HTR-8/SVneo (cell line): ENCODE data around the gene MLLT10.

Experiments used
- DNase-seq: peaks from one replicate; pipeline ENCODE4 v3.0.0; 2011; ENCODE audit warnings: low spot score, mixed read lengths; ENCODE audit not compliant: insufficient read length
- FAIRE-seq: peaks from 2 replicates; lab custom pipeline; 2011; peaks lifted over from hg19 to GRCh38; lab: Jason Lieb, UNC

The MLLT10 gene

DNA sequence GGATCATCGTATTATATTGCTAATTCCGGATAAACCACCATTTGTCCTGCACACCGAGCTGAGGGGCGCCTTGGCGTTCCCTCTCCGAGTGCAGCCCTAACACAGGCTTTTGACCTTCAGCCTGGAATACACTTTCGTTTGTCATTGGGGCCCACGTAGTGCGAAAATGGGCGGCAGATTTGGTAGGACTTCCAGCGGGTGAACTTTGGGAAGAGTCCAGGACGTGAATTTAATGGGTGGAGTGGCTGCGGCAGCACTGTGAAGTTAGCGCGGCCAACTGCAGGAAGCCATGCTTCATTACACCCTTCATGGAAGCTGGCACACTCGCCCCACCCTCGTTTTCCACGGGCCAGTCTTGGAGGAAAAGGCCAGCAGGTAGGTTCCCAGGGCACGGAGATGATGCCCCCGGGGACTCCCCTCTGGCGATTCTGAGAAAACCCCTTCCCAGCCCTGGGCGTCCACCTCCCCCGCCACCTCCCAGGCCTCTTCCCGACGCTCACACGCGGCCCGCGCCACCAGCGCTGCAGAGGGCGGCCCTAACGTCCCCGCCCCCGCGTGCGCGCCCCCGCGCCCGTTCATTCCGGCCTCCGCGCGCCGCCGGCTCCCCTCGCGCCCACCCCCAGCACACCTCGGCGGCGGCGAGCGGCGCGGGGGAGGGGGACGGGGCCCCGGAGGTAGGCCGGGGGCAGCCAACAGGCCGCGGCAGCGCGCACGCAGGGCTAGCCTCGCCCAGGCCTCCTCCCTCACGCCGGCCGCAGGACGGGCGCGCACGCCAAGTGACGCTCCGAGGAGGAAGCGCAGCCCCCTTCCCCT, at the start of gene MLLT10:
MLLT10 (plus strand) TSS at position 766 of the 813 bp plus-strand sequence. CDS start 413 bp downstream, outside the sequence.
- FAIRE-seq (peak; percentile 99), DNase-seq (peak; percentile 83)

DNA sequence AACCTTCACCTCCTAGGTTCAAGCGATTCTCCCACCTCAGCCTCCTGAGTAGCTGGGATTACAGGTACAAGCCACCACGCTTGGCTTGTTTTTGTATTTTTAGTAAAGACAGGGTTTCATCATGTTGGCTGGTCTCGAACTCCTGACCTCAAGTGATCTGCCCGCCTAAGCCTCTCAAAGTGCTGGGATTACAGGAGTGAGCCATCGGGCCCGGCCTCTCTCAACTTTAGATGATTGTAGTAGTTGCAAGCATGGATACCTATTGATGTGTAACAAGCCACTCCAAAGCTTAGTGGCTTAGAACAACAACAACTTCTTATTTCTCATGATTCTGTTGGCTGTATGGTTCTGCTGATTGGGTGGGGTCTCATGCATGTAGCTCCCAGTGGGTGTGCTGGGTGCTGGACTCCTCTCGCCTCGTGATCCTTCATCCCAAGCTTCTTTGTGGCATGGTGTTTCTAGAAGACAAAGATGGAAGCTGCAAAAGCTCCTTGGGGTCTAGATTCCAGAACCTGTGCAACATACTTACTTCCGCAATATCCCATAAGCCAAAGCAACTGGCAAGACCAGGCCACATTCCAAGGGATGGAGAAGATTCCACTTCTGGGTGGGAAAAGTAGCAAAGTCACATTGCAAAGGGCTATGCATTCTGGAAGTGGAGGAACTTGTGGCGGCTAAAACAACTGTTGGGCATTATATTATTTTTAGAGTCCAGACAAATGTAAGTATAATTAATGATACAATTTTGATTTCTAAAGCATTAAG, 46.4 kb upstream of the MLLT10 start:
- FAIRE-seq (peak; percentile 31), DNase-seq (no peak)

DNA sequence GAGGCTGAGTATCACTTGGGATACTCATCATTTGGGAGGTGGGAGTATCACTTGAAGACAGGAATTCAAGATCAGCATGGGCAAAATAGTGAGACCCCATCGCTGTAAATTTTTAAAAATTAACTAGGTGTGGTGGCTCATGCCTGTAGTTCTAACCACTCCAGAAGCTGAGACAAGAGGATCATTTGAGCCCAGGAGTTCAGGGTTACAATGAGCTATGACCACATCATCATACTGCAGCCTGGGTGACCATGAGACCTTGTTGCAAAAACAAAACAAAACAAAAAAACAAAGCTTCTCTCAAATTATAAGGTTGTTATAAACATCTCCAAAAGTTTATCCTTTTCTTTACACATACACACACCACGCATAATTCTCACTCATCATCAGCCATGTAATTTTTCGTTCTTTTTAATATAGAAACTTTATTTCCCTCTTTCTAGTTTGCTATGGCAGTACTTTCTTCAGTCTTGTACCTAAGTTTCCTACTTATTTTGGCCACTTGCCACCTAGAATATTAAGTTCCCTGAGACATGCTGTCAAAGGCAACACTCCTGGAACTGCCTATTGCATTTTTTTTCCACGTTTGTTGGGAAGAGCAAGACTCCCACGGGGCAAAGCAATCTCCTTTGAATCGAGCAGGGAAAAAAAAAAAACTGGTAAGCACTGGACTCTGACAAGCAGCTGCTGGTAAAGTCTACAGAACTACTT, 45.6 kb upstream of the MLLT10 start:
- FAIRE-seq (no peak), DNase-seq (no peak)

DNA sequence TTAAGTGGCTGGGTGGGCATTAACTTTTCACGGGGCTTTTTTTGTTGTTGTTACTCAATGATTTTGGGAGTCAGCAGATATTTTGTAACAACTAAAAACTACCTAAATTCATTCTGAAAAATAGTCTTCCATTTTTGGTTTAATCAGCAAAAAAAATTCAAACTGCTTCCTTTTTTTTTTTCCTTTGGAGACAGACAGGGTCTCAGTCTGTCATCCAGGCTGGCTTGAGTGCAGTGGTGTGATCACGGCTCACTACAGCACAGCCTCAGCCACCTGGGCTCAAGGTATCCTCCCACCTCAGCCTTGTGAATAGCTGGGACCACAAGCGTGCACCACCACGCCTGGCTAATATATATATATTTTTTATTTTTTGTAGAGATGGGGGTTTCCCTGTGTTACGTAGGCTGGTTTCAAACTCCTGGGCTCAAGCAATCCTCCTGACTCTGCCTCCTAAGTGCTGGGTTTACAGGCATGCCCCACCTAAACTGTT, 45.0 kb upstream of the MLLT10 start:
- FAIRE-seq (no peak), DNase-seq (no peak)

DNA sequence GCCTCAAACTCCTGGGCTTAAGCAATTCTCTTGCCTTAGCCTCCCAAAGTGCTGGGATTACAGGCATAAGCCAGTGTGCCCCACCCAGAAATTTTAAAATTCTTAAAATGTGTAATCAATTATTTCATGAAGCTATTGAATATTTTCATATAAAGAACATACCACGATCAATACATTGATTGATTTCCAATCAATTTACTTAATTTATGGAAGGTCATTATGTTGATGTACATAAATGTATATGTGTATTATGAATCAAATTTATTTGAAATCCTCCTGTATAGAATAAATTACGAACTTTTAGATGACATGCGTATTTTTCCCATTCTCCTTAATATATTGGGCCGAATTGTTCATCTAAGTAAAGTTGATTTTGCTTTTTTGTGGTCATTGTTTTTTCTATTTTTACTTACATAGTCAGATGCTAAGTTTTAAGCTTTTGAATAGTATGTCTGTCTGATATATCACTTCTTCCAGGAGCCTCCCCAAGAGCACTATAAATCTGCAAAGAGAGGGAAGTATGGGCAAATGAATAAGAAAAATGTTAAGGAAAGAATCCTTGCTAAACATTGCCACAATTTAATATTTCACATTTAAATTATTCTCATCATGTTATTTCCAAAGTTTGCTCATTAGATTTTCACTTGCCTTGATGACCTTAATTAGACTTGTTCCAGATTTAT, 43.9 kb upstream of the MLLT10 start:
- no peak for DNase-seq
- FAIRE-seq = no peak

DNA sequence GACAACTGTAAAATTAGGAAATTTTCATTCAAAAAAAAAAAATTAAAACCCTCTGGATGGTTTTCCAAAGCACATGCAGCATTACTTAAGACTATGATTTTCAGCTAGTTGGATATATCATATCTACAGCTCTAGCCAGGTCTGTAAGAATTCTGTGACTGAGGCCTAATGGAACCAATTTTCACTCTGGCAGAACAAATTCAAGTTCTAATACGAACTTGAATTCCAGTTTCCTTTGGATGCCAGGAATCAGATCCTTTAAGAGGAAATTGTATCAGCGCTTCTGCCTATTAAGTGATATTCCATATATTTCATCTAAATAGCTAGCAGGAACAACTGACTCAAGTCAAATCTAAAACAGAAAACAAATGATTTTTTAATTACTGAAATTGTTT, 43.3 kb upstream of the MLLT10 start:
- no peak for DNase-seq
- no peak for FAIRE-seq

DNA sequence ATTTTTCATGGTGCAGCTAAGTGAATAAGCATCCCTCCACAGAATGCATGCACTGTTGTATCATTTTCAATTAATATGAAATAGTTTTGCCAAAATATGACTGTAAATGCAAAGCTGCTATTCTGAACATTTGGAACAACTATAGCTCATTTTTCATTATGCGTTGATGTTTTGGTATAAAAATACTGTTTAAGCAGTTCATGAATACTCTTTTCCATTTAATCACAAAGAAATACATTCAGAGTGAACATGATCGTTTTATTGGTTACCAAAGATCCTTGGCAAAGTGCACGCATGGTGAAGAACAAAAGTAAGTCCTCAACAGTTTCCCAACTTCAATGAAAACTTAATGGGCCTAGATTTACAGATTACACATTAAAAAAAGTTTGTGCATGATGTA, 41.6 kb upstream of the MLLT10 start:
- no peak for FAIRE-seq

DNA sequence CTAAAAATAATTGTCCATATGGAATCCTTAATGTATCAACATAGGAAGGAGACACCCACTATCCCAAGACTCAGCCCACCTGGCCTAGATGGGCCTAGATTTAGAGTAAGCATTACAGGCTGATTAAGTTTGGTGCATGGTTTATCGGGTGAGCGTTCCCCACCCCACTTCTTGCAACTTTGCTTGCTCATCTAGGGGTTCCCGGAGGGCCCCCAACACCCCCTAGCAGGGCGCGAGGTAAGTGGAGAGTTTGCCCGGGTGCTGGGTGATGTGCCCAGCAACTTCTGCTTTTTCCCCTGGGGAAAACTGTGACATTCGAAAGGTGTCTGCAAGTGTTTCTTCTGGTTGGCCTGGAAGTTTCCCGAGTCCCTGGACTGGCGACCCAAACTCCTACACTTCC, 40.2 kb upstream of the MLLT10 start:
- no peak for DNase-seq
- FAIRE-seq = no peak

More for the DNA sequence above, 41.6 kb upstream of the MLLT10 start:
- DNase-seq = no peak

DNA sequence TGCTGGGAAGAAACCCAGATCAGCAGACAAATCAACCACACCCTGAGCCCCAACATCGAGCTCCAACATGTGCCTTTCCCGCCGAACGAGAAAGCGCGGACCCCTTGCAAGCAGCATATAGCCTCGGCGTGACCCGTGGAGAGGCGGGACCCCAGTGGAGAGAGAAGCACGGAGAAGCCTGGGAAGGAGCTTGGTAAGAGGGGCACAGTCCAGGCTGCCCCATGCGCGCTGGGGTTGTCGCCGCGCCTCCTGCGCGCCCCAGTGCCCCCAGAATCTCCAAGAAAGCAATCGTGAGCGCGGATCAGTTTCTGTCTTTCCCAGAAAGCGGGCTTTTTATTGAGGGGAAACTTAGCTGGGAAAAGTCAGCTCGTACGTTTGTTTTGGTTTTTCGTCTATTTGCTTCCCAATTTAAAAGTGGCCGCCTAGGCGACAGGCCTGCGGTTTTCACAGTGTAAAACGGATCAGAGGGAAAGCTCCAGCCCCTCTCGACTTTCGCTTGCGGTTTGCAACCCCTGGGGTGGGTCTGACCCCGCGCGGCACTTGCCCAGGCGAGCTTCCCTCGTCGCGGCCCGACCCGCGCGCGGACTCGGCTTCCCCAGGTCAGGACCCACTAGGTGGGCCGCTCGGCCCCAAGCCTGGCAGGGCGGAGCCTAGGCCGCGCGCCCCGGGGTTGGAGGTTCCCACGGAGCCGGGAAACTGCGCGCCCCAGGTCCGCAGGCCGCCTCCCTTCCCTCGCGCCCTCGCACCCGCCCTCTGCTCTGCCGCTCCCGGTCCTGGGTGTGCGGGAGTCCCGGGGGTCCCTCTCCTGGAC, 39.6 kb upstream of the MLLT10 start:
- DNase-seq (no peak), FAIRE-seq (no peak)

DNA sequence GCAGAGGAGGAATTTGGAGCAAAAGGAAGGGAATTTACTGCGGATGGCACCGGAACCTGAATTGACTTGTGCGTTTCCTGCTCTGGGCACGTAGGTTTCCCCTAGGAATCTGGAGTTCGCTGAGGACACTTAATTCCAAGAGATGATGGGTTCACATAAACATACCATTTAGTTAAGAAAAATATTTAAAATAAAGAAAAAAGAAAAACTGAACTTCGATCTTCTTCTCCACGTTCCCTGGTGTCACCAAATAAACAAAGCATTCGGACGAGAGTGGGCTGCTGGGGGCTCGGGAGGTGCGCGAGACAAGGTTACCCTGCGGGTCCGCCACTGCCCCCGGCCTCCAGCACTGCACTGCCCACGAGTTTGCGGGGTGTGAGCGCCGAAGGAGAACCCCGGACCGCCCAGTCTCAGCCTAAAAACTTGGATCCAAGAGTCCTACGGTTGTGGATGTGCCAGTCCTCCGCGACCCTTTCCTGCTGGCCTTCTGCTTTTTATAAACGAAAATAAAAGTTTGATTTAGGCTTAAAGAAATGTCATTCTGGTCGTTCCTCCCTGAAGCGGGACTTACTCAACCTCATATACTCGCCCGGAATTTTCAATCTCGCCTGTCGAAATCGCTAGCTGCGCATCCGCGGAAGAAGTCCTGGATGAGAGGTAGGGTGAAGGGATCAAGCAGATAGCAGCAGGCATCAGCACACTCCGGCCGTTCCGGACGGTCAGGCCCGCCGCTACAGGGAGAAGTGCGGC, 38.9 kb upstream of the MLLT10 start:
- DNase-seq (no peak), FAIRE-seq (no peak)

DNA sequence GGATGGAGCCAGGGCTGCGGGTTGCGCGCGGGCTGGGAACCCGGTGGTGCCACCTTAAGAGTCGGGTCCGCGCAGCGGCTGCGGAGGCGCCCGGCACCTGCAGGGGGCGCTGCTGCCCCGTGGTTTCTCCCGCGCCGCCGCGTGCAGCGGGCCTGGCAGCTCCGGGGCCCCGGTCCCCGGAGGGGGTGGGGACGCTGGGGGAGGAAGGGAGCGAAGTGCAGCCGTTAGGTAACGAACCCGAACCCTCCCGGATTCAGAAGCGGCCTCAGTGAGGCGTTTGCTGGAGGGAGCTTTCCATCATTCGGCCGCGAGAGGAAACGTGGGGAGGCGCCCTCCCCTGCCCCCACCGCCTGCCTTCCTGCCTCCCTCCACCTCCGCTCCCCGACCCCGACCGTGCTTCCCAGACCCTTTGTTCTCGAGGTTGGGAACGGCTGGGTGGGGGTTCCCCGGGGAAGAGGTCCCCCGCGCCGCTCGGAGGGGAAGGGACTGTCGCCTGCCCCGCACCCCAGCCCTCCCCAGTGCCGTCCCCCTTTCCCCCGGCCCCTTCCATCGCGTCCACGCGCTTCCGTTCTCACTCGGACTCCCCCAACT, 38.2 kb upstream of the MLLT10 start:
- peak; percentile 86 for DNase-seq
- FAIRE-seq = peak; percentile 86

DNA sequence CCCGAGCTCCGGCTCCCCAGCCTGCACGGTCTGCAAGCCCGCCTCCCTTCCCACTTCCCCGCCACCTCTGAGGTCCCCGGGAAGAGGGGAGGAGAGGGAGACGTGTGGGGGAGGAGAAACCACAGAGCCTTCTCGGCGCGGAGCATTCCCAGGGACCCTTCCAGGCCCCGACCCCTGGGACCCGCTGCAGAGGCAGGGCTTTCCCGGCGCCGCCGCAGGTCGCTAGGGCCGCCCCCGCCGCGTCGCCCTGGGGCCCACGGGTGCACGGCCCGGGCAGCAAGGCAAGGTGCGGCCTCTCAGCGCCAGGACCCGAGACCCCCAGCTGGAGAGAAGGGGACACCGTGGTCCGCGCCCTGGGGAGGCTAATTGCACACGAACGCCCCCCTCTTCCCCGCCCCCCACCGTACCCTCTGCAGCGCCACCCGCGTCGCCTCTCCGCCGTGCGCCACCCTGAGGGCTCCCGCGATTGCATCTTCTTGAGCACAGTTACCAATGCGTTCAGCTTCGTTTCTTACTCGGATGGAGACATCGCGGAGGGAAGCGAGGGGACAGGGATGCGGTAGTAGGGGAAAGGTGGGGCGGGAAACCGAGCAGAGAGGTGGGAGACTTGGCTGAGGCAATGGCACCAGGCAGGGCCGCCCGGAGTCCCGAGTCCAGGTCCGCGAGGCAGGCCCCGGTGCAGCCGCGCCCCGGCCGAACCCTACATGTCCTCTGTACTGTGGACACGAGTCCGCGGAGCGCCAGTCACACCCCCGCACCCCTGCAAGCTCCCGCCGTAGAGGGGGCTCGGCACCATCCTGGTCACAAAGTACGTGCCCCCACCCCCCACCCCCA, 37.5 kb upstream of the MLLT10 start:
- no peak for FAIRE-seq
- DNase-seq = peak; percentile 48

DNA sequence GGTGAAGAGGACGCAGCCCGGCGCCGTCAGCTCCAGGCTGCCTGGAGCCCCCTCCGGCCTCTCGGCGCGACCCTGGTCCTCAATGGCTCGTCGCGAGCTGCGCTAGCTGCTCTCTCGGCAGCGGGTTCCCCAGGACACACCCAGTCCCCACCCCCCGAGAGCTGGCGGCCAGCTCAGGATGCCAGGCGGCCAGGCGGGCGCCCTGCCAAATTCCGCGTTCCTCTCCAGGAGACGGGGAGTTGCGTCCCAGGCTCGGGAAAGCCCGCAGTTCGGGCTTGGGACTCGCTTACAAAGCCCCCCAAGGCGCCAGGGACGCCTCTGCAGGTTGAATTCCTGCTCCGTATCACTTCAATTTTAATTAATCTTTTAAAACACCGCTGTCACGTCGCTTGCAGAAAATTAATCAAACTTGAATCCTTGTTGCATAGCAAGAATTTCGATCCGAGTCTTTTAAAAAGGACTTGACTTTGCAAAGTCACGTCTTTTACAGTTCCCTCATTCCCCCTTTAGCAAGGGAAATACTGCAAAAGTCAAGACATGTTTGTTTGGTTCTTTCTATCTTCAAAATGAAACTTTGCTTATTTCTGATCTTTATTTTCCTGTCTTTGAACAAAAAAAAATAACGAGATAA, 36.7 kb upstream of the MLLT10 start:
- FAIRE-seq = no peak
- DNase-seq = peak; percentile 87

DNA sequence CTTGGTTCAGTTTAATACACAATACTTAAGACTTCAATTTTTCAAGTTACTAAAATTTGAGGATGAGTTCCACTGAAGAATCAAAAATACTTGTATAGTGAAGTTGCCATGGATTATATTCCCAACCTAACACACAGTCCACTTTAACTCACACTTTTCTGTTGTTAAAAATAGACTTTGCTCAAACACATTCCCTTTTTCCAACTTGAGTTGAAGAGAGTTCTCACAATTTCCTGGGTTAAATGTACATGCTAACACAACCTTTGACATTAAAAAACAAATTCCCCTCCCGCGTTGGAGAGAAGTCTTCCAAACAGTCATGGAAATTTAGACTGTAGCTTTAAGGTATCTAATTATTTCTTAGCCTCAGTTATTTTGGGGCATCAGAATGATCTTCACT, 35.7 kb upstream of the MLLT10 start:
- no peak for FAIRE-seq
- no peak for DNase-seq

DNA sequence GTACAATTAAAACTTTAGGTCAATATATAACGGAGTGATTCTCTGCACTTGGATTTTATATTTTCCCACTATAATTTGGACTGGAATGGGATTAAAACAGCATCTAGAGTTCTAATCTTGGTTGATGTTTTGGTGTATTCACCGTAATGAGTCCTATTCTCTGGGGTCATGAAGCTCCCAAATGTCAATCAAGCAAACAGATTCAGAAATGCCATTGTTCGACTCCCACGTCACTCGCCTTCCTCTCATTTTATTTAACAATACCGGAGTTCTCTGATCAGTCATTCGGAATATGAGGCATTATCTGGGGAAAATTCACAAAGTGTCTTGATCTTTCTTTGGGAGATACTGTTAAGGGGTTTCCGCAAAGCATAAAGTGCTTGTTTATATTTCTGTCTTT, 35.0 kb upstream of the MLLT10 start:
- DNase-seq = no peak
- no peak for FAIRE-seq

DNA sequence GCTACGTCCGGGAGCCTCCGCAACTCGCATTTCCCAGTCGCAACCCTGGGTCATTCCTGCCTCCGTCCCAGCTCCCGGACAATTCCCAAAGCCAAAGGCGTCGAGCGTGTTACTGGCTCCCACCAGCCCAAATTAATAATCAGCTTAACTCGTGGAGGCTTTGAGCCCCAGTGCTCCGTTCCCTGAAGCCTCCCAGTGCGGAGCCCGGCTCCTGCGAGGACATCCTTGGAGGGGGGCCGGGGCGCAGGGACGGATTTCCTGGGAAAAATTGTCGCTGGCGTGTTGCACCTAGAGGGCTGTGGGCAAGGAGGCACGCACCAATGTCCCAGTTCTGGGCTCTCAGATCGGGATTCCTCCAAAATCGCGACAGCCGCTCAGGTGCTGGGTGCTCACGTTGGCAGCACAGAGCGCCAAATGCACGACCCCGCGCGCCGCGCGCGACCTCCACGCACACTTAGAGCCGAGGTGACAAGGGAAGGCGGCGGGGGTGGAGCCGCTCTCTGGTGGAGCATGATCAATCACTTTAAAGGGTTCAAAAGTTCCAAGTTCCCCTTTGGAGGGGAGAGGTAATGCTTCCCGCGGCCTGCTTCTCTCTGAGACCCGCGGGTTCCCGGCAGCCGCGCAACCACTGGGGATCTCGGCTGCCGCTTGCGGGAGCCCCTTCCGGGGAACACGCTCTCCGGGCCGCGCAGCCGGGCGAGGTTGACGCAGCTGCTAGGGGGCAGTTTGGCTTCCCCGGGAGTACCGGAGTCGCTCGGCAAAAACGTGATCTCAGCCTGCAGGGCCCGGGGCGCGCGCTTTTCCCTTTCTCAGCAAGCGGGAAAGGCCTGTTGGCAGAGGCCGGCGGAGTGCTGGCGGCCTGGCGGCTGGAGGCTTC, 34.1 kb upstream of the MLLT10 start:
- no peak for FAIRE-seq
- DNase-seq = no peak
